ENCODE measurements around the gene REXO4. TPM values are rescaled to one million over a fixed set of nuclear protein-coding genes. Genes with fewer than 3 reads are reported as not detected.

The REXO4 gene
- total and polyA plus RNA-seq, 2 of the 13 experiments (the other 11 are each of a cell fraction or from before 2014, with no cell fraction given), result 18.5 to 30.4 TPM

- H3K79me2 ChIP-seq (ENCODE audit: insufficient read depth, low read length), result no peaks in the 10 kb centered on the region
- BruUV-seq (replicated peaks), result no TSS peak
- peaks cover 68% of the 10 kb centered on the region for H3K4me1 ChIP-seq (ENCODE audit: insufficient read depth, low read length)
- ChIA-PET CTCF (ENCODE audit: low intra/inter-chr PET ratio, low total read pairs) (no interaction called here), POLR2A (interaction anchor here (0.9 to 3.7 kb wide), 7 partner anchors 9 to 74 kb away, joined by 4 to 18 read pairs (median 5); partner anchors contain the start of genes MED22, RPL7A, STKLD1 and SURF1)
- H3K27me3 ChIP-seq (ENCODE audit: control insufficient read depth in 1 of 2, insufficient read depth in 2 of 2, low read length in 2 of 2), result no peaks in the 10 kb centered on the region
- no peaks in the 10 kb centered on the region for H3K36me3 ChIP-seq (replicated peaks in 1 of 2; ENCODE audit: control insufficient read depth in 1 of 2, insufficient read depth in 2 of 2, low read length in 2 of 2)
- in situ Hi-C loops (cut with HindIII; ENCODE audit: extremely low pct_ligation_motif_present, low pct_unique_long_range_greater_than_20kb), result no loop called here
- FAIRE-seq, result no peak
- no peaks in the 10 kb centered on the region for H4K20me1 ChIP-seq (ENCODE audit: insufficient read depth, low read length)
- TF ChIP-seq WIZ (CRISPR knock-in tag; IDR thresholded peaks at IDR 0.05) (0 out of 2 replicates have a peak, but pooled peaks have one; percentile 12), ZNF567 (CRISPR knock-in tag; IDR thresholded peaks at IDR 0.05; ENCODE audit: borderline replicate concordance) (0 out of 2 replicates have a peak, but pooled peaks have one; percentile 3), ATRX (CRISPR knock-in tag; IDR thresholded peaks at IDR 0.05; ENCODE audit: borderline replicate concordance) (no peak)
- no peak for ATAC-seq
- no peak overlapping the region; the same call in 1 of the 2 replicates for H3K9ac ChIP-seq (ENCODE audit: insufficient read depth, low read depth, low read length)
- WGBS (ENCODE audit: low lambda C conversion rate), result 82% methylated on average over 7 of the region's 14 CpGs
- peak overlapping the region; percentile 78 for H3K4me2 ChIP-seq (ENCODE audit: low read depth, low read length)
- no peak overlapping the region for H2AFZ ChIP-seq (ENCODE audit: low read length)
- H3K27ac ChIP-seq (ENCODE audit: extremely low read length, insufficient read depth, low read length), result no peak overlapping the region
- peak overlapping the region in 1 of 3 experiments; percentile 52; a peak in 1 of 6 replicates for H3K4me3 ChIP-seq (replicated peaks in 1 of 3; ENCODE audit: insufficient read depth in 1 of 3, low read depth in 2 of 3, low read length in 3 of 3)
- DNase-seq (ENCODE audit: low spot score), result no peak
- intact Hi-C loops (cut with micrococcal nuclease; ENCODE audit: unreplicated experiment), result no loop called here
- peaks cover 10% of the 10 kb centered on the region; the same call in 1 of the 2 replicates for H3K9me3 ChIP-seq (ENCODE audit: low read length)
Observed at GRCh38 chr9:133385452-133385851, 32.4 kb downstream of the REXO4 start.

GRCh38 chr9:133384736-133385321, 33.0 kb downstream of the REXO4 start:
- H3K9ac ChIP-seq (ENCODE audit: insufficient read depth, low read depth, low read length), result peak overlapping the region; percentile 33
- H3K4me1 ChIP-seq (ENCODE audit: insufficient read depth, low read length), result peaks cover 65% of the 10 kb centered on the region
- peak overlapping the region; percentile 78 for H3K4me2 ChIP-seq (ENCODE audit: low read depth, low read length)
- ChIA-PET CTCF (ENCODE audit: low intra/inter-chr PET ratio, low total read pairs) (no interaction called here), POLR2A (interaction anchor here (0.9 to 3.7 kb wide), 5 partner anchors 10 to 74 kb away, joined by 4 to 18 read pairs (median 4); partner anchors contain the start of genes MED22, RPL7A, SURF1 and SURF2)
- BruUV-seq (replicated peaks), result no TSS peak
- no peaks in the 10 kb centered on the region for H3K79me2 ChIP-seq (ENCODE audit: insufficient read depth, low read length)
- intact Hi-C loops (cut with micrococcal nuclease; ENCODE audit: unreplicated experiment) (no loop called here), in situ Hi-C loops (cut with HindIII; ENCODE audit: extremely low pct_ligation_motif_present, low pct_unique_long_range_greater_than_20kb) (no loop called here)
- DNase-seq (ENCODE audit: low spot score) (peak; percentile 35), ATAC-seq (peak; percentile 34), FAIRE-seq (no peak)
- no peaks in the 10 kb centered on the region for H4K20me1 ChIP-seq (ENCODE audit: insufficient read depth, low read length)
- peak overlapping the region in 2 of 3 experiments; percentile 24 to 52; a peak in 4 of 6 replicates for H3K4me3 ChIP-seq (replicated peaks in 1 of 3; ENCODE audit: insufficient read depth in 1 of 3, low read depth in 2 of 3, low read length in 3 of 3)
- 21% methylated on average over 7 of the region's 17 CpGs for WGBS (ENCODE audit: low lambda C conversion rate)
- peaks cover 10% of the 10 kb centered on the region; the same call in 1 of the 2 replicates for H3K9me3 ChIP-seq (ENCODE audit: low read length)
- H2AFZ ChIP-seq (ENCODE audit: low read length), result no peak overlapping the region
- no peaks in the 10 kb centered on the region for H3K36me3 ChIP-seq (replicated peaks in 1 of 2; ENCODE audit: control insufficient read depth in 1 of 2, insufficient read depth in 2 of 2, low read length in 2 of 2)
- H3K27me3 ChIP-seq (ENCODE audit: control insufficient read depth in 1 of 2, insufficient read depth in 2 of 2, low read length in 2 of 2), result no peaks in the 10 kb centered on the region
- H3K27ac ChIP-seq (ENCODE audit: extremely low read length, insufficient read depth, low read length), result no peak overlapping the region
- TF ChIP-seq, protein P1, sequence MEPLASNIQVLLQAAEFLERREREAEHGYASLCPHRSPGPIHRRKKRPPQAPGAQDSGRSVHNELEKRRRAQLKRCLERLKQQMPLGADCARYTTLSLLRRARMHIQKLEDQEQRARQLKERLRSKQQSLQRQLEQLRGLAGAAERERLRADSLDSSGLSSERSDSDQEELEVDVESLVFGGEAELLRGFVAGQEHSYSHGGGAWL (CRISPR knock-in tag; IDR thresholded peaks at IDR 0.05), result no peak
- TF ChIP-seq SMARCC2 (IDR thresholded peaks at IDR 0.05), result no peak
- TF ChIP-seq, protein P2, sequence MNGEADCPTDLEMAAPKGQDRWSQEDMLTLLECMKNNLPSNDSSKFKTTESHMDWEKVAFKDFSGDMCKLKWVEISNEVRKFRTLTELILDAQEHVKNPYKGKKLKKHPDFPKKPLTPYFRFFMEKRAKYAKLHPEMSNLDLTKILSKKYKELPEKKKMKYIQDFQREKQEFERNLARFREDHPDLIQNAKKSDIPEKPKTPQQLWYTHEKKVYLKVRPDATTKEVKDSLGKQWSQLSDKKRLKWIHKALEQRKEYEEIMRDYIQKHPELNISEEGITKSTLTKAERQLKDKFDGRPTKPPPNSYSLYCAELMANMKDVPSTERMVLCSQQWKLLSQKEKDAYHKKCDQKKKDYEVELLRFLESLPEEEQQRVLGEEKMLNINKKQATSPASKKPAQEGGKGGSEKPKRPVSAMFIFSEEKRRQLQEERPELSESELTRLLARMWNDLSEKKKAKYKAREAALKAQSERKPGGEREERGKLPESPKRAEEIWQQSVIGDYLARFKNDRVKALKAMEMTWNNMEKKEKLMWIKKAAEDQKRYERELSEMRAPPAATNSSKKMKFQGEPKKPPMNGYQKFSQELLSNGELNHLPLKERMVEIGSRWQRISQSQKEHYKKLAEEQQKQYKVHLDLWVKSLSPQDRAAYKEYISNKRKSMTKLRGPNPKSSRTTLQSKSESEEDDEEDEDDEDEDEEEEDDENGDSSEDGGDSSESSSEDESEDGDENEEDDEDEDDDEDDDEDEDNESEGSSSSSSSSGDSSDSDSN (CRISPR knock-in tag; IDR thresholded peaks at IDR 0.05), result peak; percentile 46; the same call in 1 of the 2 replicates
- 0 out of 2 replicates have a peak, but pooled peaks have one; percentile 25 for TF ChIP-seq ZNF136 (CRISPR knock-in tag; IDR thresholded peaks at IDR 0.05; ENCODE audit: low read depth)
- 0 out of 2 replicates have a peak, but pooled peaks have one; percentile 37 for TF ChIP-seq ZNF704 (CRISPR knock-in tag; IDR thresholded peaks at IDR 0.05; ENCODE audit: borderline replicate concordance)
- peak; percentile 27; the same call in 1 of the 2 replicates for TF ChIP-seq ZFY (CRISPR knock-in tag; IDR thresholded peaks at IDR 0.05)
- no peak for TF ChIP-seq ZNF337 (CRISPR knock-in tag; IDR thresholded peaks at IDR 0.05; ENCODE audit: borderline replicate concordance, low read depth)
- TF ChIP-seq, protein P3, sequence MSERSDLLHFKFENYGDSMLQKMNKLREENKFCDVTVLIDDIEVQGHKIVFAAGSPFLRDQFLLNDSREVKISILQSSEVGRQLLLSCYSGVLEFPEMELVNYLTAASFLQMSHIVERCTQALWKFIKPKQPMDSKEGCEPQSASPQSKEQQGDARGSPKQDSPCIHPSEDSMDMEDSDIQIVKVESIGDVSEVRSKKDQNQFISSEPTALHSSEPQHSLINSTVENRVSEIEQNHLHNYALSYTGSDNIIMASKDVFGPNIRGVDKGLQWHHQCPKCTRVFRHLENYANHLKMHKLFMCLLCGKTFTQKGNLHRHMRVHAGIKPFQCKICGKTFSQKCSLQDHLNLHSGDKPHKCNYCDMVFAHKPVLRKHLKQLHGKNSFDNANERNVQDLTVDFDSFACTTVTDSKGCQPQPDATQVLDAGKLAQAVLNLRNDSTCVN (CRISPR knock-in tag; IDR thresholded peaks at IDR 0.05; ENCODE audit: borderline replicate concordance), result peak; percentile 95
